Omental fat pad (tissue), 4 donors: Measurements from ENCODE around the gene SLC19A3. TPM values are rescaled to one million over a fixed set of nuclear protein-coding genes. Genes with fewer than 3 reads are reported as not detected.

Experiments used
- ATAC-seq: fragments of 150-250 bp; one replicate; pipeline ENCODE4 v1.9.1; 2016; ENCODE audit warnings: mild to moderate bottlenecking, moderate library complexity; ENCODE audit not compliant: low FRiP score
- DNase-seq: peaks from one replicate; pipeline ENCODE4 v3.0.0-alpha.2; 2019; ENCODE audit warnings: low spot score
- total RNA-seq, 4 donors: library from RNA; depleted of rRNA; stranded (reverse); fragments of >200 nt; gene quantifications; one replicate each; pipeline ENCODE4 v1.1.0, GENCODE V29; 2016
- TF ChIP-seq, protein P1 (sequence below), 3 donors: fragments of 450-650 bp; IDR thresholded peaks; one replicate each; pipeline ENCODE4 v1.5.1; 2016 to 2017; ENCODE audit warnings: antibody characterized with exemption in 3 of 3, mild to moderate bottlenecking in 3 of 3, moderate library complexity in 2 of 3

The SLC19A3 gene
- total RNA-seq, 4 donors from 2014 or later, result 44.1 to 537 (median 169) TPM

- ATAC-seq (no peak), DNase-seq (no peak)
- TF ChIP-seq, protein P1, sequence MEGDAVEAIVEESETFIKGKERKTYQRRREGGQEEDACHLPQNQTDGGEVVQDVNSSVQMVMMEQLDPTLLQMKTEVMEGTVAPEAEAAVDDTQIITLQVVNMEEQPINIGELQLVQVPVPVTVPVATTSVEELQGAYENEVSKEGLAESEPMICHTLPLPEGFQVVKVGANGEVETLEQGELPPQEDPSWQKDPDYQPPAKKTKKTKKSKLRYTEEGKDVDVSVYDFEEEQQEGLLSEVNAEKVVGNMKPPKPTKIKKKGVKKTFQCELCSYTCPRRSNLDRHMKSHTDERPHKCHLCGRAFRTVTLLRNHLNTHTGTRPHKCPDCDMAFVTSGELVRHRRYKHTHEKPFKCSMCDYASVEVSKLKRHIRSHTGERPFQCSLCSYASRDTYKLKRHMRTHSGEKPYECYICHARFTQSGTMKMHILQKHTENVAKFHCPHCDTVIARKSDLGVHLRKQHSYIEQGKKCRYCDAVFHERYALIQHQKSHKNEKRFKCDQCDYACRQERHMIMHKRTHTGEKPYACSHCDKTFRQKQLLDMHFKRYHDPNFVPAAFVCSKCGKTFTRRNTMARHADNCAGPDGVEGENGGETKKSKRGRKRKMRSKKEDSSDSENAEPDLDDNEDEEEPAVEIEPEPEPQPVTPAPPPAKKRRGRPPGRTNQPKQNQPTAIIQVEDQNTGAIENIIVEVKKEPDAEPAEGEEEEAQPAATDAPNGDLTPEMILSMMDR (IDR thresholded peaks at IDR 0.05), result no peak
These were observed 1.8 kb upstream of the SLC19A3 start for GRCh38 chr2:227719641-227720040.

DNA sequence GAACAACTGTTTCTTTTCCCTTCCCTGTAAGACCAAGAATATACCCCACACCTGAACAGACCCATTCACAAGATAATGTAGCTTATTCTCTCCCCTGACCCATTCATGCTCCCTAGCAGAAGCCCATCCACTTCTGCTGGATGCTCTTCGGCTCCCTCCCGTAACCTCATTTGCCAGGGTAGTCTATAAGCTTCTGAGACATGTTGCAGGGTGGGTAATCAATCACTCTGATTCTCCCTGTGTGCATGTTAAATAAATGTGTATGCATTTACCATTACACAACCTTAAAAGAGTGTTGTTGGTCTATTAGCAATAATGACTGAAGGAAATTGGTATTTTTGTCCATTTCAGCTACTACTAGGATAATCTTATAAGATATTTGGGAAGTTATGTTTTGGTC is 1.3 kb downstream of the SLC19A3 start:
- DNase-seq (no peak), ATAC-seq (no peak)
- TF ChIP-seq, protein P1 (IDR thresholded peaks at IDR 0.05), result no peak

DNA sequence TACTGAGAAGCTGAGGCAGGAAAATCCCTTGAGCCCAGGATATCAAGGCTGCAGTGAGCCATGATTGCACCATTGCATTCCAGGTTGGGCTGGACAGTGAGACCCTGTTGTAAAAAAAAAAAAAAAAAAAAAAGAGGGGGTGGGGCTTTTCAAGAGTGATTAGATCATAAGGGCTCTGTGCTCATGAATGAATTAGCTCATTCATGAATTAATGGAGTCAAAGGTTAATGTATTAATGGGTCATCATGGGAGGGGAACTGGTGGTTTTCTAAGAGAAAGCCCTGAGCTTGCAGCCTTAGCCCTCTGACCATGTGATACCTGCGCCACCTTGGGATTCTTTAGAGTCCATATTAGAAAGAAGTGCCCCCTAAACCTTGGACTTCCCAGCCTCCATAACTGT is 4.5 kb downstream of the SLC19A3 start:
- TF ChIP-seq, protein P1 (IDR thresholded peaks at IDR 0.05), result no peak
- no peak for DNase-seq
- no peak for ATAC-seq

DNA sequence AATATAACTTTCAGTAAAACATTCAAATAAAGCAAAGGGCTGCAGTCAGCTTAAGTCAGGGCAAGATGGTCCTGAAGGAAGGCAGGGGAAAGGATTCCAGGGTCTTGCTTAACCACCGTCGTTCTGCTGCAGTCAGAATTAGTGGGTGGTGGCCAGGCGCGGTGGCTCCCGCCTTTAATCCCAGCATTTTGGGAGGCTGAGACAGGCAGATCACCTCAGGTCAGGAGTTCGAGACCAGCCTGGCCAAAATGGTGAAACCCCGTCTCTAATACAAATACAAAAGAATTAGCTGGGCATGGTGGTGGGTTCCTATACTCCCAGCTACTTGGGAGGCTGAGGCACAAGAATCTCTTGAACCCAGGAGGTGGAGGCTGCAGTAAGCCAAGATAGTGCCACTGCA is 6.8 kb downstream of the SLC19A3 start:
- TF ChIP-seq, protein P1 (IDR thresholded peaks at IDR 0.05), result no peak
- DNase-seq, result no peak
- no peak for ATAC-seq

- TF ChIP-seq, protein P1 (IDR thresholded peaks at IDR 0.05), result no peak
- DNase-seq, result no peak
- ATAC-seq, result no peak
These were observed 10.4 kb downstream of the SLC19A3 start for GRCh38 chr2:227707390-227707789.

DNA sequence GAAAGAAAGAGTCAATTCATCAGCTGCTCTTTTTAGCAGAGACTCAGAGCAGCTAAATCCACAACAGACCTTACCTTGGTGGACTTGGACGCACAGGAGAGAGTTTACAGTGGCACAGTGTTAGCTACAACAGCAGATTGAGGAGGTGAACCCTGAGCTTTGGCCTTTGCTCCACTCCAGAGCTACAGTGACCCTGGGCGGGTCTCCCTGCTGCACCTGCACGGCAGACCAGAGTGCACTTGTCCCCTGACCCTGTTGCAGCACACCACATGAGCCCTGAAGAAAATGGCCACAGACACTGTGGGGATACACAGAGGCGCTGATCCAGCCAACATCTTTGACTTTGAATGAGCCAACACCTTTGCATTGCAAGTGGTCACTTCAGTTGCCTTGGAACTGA is 11.0 kb downstream of the SLC19A3 start:
- ATAC-seq, result no peak
- TF ChIP-seq, protein P1 (IDR thresholded peaks at IDR 0.05), result no peak

GRCh38 chr2:227703961-227704360 is 13.9 kb downstream of the SLC19A3 start:
- DNase-seq (no peak), ATAC-seq (peak; percentile 79)
- TF ChIP-seq, protein P1 (IDR thresholded peaks at IDR 0.05), result no peak

More for the DNA sequence above, 11.0 kb downstream of the SLC19A3 start:
- DNase-seq, result no peak
